Hippocampal formation (tissue), 2 donors: Measurements from ENCODE around the gene C20orf141.

Experiments
- DNase-seq, 2 donors: peaks; one replicate each; lab custom pipeline; 2025; lab: John Stamatoyannopoulos, UW

C20orf141 gene

GRCh38 chr20:2849529-2849928, 34.7 kb downstream of the C20orf141 start:
- no peak for DNase-seq

- no peak for DNase-seq
Observed at GRCh38 chr20:2851086-2851485, 36.3 kb downstream of the C20orf141 start.

- DNase-seq, result no peak
Observed at GRCh38 chr20:2858591-2858990, 43.8 kb downstream of the C20orf141 start.

- no peak for DNase-seq
Observed at GRCh38 chr20:2859330-2860121, 44.7 kb downstream of the C20orf141 start.

GRCh38 chr20:2864626-2865025, 49.8 kb downstream of the C20orf141 start:
- DNase-seq, result no peak

- no peak for DNase-seq
Observed at GRCh38 chr20:2865101-2865500, 50.3 kb downstream of the C20orf141 start.
